GM19397 (cell line): Measurements from ENCODE around the gene ITPR3.

Experiments
- ATAC-seq: cut with Tn5 transposase; IDR thresholded peaks from one replicate; pipeline ENCODE4 v1.9.1; 2021; ENCODE audit warnings: mild to moderate bottlenecking, moderate library complexity; ENCODE audit not compliant: unreplicated experiment

Gene ITPR3

DNA sequence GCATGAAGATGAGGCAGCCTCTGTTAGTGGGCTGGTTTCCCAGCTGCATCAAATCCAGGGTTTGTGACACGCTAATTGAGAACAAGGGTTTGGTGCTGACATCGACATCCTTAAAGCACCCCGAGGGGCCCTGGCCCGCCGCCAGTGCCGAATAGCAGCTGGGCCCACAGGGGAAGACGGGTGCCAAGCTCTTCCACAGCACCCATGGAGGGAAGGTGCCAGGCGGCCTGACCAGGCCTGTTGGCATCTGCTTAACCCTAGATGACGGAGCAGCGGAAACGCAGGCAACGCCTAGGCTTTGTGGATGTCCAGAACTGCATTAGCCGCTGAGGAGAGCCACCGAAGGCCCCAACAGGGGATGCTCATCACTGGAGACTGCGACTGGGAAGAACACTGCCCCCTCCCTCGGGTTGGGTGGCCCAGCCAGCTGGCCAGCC, 74.3 kb downstream of the ITPR3 start:
- no peak for ATAC-seq

DNA sequence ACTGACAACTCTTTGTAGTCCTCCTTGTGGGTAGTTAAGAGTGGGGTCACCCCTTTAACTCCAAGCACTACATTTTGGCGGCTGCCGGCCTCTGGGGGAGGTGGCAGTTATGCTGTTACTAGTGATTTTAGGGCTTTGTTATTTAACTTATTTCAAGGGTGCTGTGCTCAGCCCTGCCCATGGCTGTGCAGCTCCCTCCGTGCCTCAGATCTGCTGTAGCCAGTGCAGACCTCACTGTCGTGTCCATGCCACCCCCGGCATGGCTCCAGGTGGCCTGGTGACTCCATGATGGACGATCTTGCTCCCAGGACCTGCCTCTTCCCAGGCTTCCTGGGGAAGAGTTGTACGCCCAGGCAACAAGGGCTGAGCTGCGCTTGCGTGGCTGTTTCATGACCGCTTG, 75.0 kb downstream of the ITPR3 start:
- ATAC-seq = no peak

DNA sequence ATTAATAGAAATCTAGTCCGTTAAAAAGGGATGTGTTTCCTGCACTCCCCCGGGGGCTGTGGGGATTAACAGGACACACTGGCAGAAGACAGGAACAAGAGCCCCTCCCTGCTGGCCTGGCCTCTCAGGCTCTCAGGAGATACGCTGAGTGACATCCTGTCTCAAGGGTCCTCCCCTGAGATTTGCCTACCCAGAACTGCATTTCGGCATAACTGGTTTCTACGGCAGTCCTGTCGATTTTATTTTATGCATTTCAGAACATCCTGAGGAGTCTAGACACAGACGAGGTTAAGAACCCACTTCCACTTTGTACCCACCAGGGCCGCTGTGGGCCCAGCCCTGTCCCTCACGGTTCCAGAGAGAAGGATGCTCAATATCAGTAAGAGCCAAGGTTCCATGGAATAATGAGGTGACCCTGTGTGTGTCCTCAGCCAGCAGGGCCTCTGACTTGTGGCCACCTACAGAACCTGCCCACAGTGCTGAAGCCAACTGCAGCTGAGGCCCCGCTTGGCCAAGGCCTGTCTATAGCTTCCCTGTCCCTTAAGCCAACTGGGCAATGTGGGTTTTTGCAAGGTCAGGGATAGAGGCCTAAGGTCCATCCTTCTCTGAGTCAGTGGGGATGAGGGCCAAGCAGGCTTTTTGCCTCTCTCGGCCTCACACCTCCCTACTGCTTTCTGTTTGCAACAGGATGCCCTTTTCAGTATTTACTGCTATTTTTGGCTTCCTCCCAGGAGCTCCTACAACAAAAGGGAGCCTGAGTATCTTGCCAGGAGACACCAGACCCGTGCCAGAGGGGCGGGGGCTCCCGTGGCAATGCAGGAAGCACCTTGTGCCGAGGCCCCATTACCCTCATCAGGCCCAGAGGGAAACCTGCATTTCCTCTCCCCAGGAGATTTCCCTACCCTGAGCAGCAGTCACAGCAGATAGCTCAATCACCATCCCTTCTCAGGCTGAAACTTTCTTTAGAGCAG, 75.7 kb downstream of the ITPR3 start:
- ATAC-seq = no peak

DNA sequence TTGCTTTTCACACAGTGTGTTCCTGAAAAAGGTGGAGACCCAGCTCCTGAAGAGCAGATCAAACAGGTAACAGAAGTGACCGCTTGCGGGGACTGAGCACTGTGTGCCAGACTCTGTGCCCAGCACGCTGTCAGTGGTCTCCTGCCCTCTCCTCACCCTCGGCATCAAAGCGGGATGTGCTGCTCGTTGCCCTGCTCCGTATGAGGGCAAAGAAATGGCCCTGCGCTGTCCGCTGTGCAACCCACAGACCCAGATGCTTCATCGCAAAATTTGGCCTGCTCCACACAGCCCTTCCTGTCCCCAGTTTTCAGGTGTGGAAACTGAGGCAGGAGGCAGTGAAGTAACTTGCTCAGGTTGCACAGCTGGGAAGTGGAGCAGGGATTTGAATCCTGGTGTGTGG, 76.7 kb downstream of the ITPR3 start:
- ATAC-seq = no peak

DNA sequence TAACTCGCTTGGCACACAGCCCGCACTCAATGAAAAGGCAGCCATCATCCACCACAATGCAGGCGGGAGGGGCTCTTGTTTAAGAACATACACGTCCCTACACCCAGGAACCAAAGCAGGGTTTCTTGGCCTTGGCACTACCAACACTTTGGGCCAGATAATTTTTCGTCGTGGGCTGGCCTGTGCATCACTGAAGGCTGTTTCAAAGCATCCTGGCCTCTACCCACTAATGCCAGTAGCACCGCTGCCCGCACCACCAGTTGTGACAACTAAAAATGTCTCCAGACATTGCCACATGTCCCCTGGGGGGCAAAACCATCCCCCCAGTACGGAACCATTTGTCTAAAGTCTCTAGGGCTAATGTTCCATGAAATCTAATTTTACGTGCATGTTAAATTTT, 77.4 kb downstream of the ITPR3 start:
- ATAC-seq = no peak

DNA sequence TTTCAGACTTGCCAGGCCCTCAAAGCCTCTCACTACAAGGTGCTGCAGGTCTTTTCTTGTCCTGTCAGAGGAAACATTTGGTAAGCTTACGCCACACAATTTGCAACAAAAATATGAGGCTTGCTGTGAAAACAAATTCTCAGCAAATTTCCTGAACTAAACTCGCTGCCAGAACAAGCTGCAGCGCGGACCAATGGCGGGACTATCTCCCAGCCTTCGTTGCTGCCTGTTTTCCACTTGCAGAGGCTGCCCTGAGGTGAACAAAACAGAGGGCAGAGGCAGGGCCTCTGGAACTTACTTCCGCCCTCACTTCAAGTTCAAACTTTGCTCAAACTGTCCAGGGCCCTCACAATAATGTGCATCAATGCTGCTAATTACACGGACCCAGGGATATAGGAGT, 78.0 kb downstream of the ITPR3 start:
- ATAC-seq = no peak

DNA sequence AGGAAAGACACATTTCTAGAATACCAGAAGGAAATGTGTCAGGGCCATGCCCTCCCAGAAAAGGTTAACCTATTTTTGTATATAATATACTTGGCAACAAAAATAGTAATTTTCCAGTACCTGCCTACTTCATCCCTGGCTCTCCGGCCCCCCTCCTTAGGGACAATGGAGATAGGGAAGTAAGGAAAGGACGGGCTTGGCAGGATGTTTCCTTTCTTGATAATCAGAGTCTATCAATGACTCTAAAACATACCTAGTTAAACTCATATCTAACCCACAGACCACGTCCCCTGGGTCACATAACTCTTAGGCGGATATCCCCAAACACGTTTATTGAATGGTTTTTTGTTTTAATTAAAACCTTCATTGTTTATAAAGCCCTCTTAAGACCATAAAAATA, 78.6 kb downstream of the ITPR3 start:
- no peak for ATAC-seq

DNA sequence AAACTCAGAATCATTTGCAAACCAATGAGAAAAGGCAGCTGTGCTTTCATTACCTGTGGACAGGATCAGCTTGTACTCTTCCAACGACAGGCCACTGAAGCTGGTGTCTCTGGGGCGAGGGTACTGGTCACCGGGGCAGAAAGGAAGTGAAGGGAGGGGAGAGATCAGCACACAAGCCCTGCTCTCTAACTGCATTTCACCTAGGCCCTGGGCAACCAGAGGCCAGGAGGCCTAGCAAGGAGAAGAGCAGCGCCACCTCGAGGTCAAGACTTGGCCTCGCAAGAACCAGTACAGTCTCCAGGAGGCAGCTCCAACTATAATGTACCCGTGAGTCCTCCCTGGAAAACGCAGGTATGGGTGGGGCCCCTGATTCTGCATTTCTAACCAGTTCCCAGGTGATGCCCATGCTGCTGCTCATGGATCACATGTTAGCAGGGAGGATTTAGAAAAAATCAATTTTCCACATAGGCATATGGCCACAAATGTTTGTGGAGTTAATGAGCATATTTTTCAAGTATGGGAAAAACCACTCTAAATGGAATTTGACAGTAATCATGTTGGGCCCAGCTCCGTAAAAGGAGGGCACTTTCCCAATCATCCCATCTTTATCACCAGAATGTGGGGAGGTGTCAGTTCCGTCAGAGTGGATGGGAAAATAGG, 79.4 kb downstream of the ITPR3 start:
- no peak for ATAC-seq

DNA sequence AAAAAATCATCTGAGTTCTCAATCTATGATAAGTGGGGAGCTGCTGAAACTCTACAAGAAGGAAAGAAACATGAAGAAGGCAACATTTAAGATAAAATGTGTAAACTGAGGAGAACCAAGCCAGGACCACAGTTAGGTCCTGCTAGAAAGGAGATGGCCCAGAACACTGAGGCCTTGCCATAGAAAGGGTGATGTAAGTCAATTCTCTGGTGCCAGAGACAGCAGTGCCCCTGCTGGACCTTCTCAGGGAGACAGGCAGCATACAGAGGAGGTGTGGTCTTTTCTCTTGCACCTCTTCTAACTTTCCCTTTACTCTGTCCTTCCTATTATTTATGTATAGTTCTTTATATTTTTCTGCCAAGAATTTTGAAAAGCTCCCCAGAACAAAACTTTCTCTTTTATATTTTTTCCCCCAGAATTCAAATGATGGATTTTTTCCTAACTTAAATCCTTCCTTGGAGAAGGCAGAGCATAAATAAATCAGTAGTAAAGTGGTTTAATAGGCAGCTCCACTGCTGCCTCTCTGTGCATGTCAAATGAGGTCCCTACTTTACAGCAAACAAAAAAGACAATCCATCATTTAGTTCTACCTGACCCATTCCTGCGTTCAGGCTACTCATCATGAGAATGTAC, 81.3 kb downstream of the ITPR3 start:
- no peak for ATAC-seq

DNA sequence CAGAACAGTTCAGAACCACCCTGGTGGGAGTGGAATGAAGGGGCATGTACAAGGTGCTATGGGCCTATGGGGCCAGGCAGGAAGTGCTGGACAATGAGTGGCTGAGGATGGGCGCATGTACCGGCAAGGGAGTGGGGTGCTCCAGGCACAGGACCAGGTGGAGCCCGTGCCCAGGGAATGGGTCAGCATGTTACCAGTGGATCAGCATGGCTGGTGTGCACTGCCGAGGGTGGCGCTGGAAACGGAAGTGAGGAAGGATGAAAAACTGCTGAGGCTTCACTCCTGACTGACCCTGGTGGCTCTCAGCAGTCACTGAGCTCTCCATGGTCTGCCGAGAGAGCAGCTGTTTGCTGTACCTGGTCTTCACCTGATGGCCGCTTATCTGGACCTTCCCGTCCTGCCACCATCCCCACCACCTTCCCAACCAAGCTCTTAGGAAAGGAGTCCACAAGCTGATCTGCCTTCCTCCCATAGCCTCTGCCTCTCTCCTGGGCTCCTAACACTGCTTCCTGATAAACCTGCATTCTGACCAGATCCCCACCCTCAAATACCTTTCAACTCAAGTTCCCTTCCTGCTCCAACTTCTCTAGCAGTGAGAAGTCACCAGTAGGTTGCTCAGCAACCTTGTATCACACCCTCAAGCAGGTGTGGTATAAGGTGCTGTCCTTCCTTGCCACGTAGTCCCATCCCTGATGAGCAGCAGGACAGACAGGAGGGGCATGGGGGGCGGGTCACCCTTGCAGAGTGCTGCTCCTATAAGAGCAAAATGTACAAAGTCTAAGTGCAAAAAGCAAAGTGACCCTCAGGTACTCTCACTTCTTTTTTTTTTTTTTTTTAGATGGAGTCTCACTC, 83.3 kb downstream of the ITPR3 start:
- ATAC-seq = no peak

DNA sequence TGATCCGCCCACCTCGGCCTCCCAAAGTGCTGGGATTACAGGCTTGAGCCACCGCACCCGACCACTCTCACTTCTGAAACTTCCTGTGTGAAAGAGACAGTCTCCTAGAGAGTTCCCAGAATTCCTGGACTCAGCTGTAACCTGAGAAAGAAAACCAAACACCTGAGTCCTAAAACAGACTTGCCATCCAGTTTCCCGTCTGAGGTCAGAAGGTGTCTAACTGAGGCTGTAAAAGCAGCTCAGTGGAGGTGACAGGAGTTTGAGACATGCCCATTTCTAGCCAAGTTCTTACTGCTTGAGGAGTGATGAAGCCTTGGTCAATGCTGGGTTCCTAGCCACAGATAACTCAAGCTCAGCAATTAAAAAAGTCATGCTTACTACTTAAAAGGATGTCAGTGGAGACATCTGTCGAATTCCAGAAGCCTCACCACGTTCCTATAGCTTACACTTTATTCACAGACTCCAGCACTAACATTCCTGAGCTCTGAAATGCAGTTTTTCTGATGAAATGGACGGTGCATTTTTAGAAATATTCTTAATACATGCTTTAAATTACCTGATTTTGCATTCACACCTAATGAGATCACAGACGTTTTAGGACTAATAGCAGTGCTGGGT, 84.3 kb downstream of the ITPR3 start:
- ATAC-seq = no peak

DNA sequence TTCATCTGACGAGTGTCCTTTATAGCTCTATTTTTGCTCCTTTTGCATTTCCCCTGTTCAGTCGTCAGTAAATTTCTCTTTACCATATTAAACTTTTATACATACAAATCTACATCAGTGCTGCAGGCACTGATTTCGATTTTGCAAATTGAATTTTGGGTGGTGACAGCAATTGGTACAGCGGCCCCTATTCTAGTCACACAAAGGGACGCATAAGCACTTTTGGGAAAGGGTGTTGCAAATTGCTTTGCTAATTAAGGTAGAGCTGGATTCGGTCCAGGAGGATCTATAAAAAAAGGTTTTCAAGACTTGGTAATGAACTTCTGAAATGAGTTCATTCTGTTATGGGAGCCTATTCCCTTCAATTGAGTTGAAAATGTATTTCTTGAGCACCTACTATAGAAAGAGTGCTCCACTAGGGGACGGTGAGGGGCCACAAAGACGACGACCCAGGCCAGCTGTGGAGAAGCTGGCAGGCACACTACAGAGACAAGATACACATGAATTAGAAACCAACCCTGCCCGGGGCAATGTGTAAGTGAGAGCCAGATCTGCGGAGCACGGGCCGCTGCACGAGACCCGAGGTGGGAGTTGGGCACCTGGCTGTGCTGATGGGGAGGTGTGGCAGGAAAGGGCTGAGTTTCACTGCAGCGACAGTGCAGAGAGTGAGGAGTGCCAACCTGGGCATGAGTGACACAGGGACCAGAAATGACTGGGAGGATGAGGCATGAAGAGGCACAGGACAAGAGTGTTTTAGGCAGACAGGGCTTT, 85.0 kb downstream of the ITPR3 start:
- ATAC-seq = no peak

DNA sequence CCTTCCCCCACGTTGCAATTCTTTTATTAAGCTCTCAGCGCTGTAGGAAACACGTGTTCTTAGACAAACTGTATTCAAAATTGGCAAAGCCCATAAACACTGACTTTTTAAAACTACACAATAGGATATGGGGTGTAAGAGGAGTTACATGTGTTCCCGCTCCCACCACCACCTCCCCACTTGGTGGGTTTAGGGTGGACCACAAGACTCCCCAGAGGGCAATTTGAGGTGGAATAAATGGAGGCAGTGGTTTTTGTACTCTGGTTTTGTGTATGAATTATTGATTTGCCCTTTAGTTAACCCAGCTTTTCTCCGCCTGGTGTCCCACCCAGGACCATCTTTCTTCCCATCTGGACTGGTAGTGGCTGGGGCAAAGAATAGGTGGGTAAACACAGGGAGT, 86.6 kb downstream of the ITPR3 start:
- no peak for ATAC-seq

DNA sequence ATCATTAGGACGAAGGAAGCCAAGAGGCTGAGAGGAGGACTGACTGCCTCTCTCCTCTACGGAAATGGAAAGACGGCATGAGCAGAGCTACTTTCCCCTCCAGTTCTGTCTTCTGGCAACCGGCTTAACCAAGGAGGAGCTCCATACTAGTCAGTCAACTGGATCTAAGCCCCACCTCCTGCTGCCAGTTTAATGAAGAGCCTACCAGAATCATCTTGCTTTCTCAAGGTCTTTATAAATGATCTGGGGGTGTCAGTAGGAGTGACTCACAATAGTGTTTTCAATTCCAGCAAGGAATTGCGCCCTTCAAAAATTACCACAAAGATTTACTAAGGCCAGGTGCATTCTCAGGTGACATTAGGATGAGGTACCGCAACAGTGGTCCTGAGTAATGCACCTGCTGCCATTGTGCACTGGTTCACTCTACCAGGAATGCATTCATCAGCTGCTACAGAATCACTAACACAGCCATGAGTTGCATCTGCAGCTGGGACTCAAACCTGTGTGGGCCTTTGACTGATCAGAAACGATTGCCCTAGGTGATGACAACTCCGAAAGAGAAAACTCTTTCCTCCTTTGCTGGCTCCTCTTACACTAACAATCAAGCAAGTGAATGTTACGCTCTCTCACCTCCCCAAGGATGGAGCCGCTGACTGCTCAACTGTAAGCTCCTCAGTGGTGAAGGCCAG, 87.5 kb downstream of the ITPR3 start:
- no peak for ATAC-seq

DNA sequence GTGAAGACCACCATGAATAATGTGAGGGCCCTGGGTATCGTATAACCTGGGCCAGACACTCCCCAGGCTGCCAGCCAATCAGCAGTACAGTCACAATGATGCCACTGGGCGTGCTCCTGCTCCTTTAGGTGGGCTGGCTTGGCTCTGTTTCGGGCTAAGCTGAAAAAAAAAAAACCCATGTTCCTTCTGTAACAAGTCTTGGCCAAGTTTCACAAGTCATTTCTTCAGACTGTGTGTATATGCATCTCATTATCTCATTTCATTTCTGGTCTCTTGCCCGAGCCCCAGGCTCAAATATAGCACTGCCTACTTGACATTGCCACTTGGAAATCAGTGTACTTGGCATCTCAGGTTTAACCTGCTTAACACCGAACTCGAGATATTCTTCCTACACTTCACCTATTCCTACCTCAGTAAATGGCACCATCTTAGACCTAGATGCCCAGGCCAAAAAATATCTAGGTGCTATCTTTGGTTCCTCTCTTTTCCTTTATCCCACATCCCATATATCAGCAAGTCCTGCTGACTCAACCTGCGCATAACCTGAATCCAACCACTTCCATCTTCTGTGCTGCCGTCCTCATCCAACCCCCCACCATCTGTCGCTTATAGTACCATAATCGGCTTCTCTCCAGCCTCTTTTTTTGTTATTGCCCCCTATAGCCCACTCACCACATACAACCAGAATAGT, 88.6 kb downstream of the ITPR3 start:
- ATAC-seq = no peak

DNA sequence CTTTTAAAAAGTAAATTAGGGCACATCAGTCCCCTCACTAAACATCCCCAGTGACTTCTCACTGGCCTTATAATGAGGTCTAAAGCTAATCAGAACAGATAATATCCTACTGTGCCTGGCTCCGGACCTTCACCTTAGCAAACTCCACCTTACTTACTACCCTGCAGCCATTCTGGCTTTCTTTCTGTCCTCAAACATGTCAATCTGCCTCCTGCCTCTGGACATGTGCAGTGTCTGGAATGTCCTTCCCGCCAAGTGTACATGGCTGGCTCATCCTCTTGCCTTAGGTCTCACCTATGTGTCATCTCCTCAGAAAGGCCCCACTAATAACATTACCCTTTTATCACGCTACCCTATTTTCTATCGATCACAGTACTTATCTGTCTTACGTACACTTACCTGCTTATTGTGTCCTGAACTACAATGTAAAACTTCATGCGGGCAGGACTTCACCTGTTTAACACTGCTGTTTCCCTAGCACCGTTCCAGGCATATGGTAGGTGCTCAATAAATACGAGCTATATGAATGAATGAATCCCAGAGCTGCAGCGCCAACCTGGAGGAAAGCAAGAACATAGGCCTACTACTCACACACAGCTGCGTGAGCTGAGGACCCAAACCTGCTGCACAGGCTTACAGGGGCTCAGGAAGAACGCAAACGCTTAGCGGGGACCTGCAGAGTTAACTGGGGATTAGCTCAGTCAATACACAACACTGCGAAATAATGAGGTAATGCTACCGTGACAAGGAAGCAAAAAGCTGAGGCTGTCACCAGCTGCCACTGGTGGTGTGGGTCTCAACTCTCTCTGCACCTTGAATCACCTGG, 89.4 kb downstream of the ITPR3 start:
- ATAC-seq = no peak
